B cell (primary cell): ENCODE data around the gene UMODL1. TPM values are rescaled to one million over a fixed set of nuclear protein-coding genes. Genes with fewer than 3 reads are reported as not detected.

Experiments used
- ATAC-seq: fragments of 200-7000 bp; cut with Tn5 transposase; one replicate; pipeline ENCODE4 v1.10.0; 2021; ENCODE audit warnings: low read depth, mild to moderate bottlenecking, moderate number of reproducible peaks, moderate library complexity
- CTCF ChIA-PET: fragments of 350-600 bp; sonication (Branson Sonifier 250); formaldehyde crosslinking; loops from one replicate; lab custom pipeline; 2021; ENCODE audit warnings: antibody characterized with exemption, inconsistent platforms; lab: Charles Lee
- POLR2A ChIA-PET: fragments of 350-600 bp; sonication (Branson Sonifier 250); formaldehyde crosslinking; loops from one replicate; lab custom pipeline; 2021; ENCODE audit warnings: antibody characterized with exemption; lab: Charles Lee
- DNase-seq: peaks from one replicate; pipeline ENCODE4 v3.0.0; 2013
- H2AFZ ChIP-seq: 2 replicates; pipeline ENCODE4 v1.6.1; 2012; ENCODE audit warnings: mild to moderate bottlenecking, low read depth, low read length; ENCODE audit not compliant: insufficient read depth, poor library complexity, severe bottlenecking
- H3K27ac ChIP-seq, 2 donors: 1 replicate in 1 of 2; 2 replicates in 1 of 2; pipeline ENCODE4 v1.5.1; 2012 to 2013; ENCODE audit warnings: low read length in 2 of 2, mild to moderate bottlenecking in 2 of 2, moderate library complexity in 1 of 2
- H3K27me3 ChIP-seq, 4 experiments: fragments of 200-600 bp in 1 of 4; sonication (generic) in 1 of 4; replicated peaks in 1 of 4; 1 replicate in 2 of 4; 2 replicates in 2 of 4; pipeline versions ENCODE4 v1.6.1 to v1.7.0; 2013 to 2016; ENCODE audit warnings: low read length in 3 of 4, mild to moderate bottlenecking in 2 of 4, mixed read lengths in 1 of 4, moderate library complexity in 1 of 4; ENCODE audit not compliant: insufficient read depth in 4 of 4, control insufficient read depth in 3 of 4; ENCODE audit errors: control extremely low read depth in 1 of 4
- H3K36me3 ChIP-seq, 2 experiments: replicated peaks in 1 of 2; 1 replicate in 1 of 2; 2 replicates in 1 of 2; pipeline versions ENCODE4 v1.6.1 to v1.7.1; 2013; ENCODE audit warnings: low read length in 1 of 2; ENCODE audit not compliant: insufficient read depth in 2 of 2, control insufficient read depth in 1 of 2; ENCODE audit errors: control extremely low read depth in 1 of 2, extremely low read depth in 1 of 2
- H3K4me1 ChIP-seq, 2 donors: fragments of 200-600 bp in 1 of 2; sonication (generic) in 1 of 2; 1 replicate in 1 of 2; 2 replicates in 1 of 2; pipeline versions ENCODE4 v1.5.1 to v1.6.1; 2013 to 2017; ENCODE audit warnings: low read length in 2 of 2; ENCODE audit not compliant: control insufficient read depth in 2 of 2, insufficient read depth in 2 of 2
- H3K4me2 ChIP-seq: replicated peaks from 2 replicates; pipeline ENCODE3; 2012; ENCODE audit warnings: mild to moderate bottlenecking, low read depth, low read length; ENCODE audit not compliant: poor library complexity, severe bottlenecking
- H3K4me3 ChIP-seq, 5 experiments: fragments of 200-600 bp in 1 of 5; sonication (generic) in 1 of 5; 1 replicate in 3 of 5; 2 replicates in 2 of 5; pipeline versions ENCODE4 v1.5.1 to v1.7.0; 2011 to 2016; ENCODE audit warnings: low read length in 4 of 5, mild to moderate bottlenecking in 4 of 5, low read depth in 2 of 5, control low read depth in 1 of 5, moderate library complexity in 1 of 5; ENCODE audit not compliant: insufficient read depth in 1 of 5; ENCODE audit errors: control extremely low read depth in 1 of 5, extremely low read depth in 1 of 5
- H3K79me2 ChIP-seq: fragments of 200-600 bp; sonication (generic); one replicate; pipeline ENCODE4 v1.6.0; 2016; ENCODE audit warnings: low read length; ENCODE audit not compliant: control insufficient read depth, insufficient read depth
- H3K9ac ChIP-seq: fragments of 200-600 bp; sonication (generic); 2 replicates; pipeline ENCODE4 v1.6.1; 2017; ENCODE audit warnings: mild to moderate bottlenecking, low read length, moderate library complexity
- H3K9me3 ChIP-seq, 3 donors: one replicate each; pipeline versions ENCODE4 v1.6.1 to v1.7.1; 2013; ENCODE audit warnings: low read length in 2 of 3; ENCODE audit not compliant: control insufficient read depth in 2 of 3, insufficient read depth in 1 of 3; ENCODE audit errors: control extremely low read depth in 1 of 3
- H4K20me1 ChIP-seq: 2 replicates; pipeline ENCODE4 v1.6.0; 2012; ENCODE audit warnings: mild to moderate bottlenecking, low read length; ENCODE audit not compliant: insufficient read depth, control insufficient read depth, poor library complexity, severe bottlenecking
- H3K27ac Mint-ChIP-seq: one replicate; pipeline ENCODE4 v1.8.0; 2021; ENCODE audit warnings: mixed read lengths
- H3K27me3 Mint-ChIP-seq: one replicate; pipeline ENCODE4 v1.8.0; 2021; ENCODE audit warnings: mixed read lengths
- H3K4me1 Mint-ChIP-seq: one replicate; pipeline ENCODE4 v1.8.0; 2021; ENCODE audit warnings: mixed read lengths
- H3K4me3 Mint-ChIP-seq: one replicate; pipeline ENCODE4 v1.8.0; 2021; ENCODE audit warnings: mixed read lengths
- H3K9me3 Mint-ChIP-seq: one replicate; pipeline ENCODE4 v1.8.0; 2022; ENCODE audit warnings: mixed read lengths; ENCODE audit not compliant: insufficient read depth
- EZH2 ChIP-seq: IDR thresholded peaks from 2 replicates; pipeline ENCODE4 v1.6.1; 2012; ENCODE audit warnings: borderline replicate concordance, low read depth, mild to moderate bottlenecking, moderate library complexity, low read length; ENCODE audit not compliant: insufficient read depth, poor library complexity, severe bottlenecking
- WGBS: methylation state at CpG from one replicate; pipeline ENCODE4 v1.1.5; 2013; ENCODE audit warnings: missing lambda C conversion rate; ENCODE audit not compliant: insufficient coverage; 5-methylcytosine and 5-hydroxymethylcytosine counted together
- intact Hi-C: fragments of 100-400 bp; cut with micrococcal nuclease; formaldehyde crosslinking; loops from one replicate; pipeline ENCODE4 v1.10.0; 2022
- polyA plus RNA-seq: library from polyadenylated mRNA; depleted of rRNA; stranded (reverse); fragments of >200 nt; gene quantifications from 2 replicates; pipeline ENCODE4 v1.2.3, GENCODE V29; 2012
- total RNA-seq, 2 donors: library from RNA; stranded (reverse); fragments of 120-200 nt in 1 of 2; gene quantifications; 1 replicate in 1 of 2; 2 replicates in 1 of 2; pipeline versions ENCODE4 v1.2.3 to v1.2.4, GENCODE V29; 2013 to 2022
- TF ChIP-seq, protein P1 (sequence below): fragments of 200-600 bp; IDR thresholded peaks from one replicate; pipeline ENCODE4 v1.8.0; 2022; ENCODE audit warnings: antibody characterized with exemption, mild to moderate bottlenecking

UMODL1 gene
- total and polyA plus RNA-seq, 2 donors (not counting 1 experiment from before 2014, with no cell fraction given), result 0.10 to 0.49 TPM

DNA sequence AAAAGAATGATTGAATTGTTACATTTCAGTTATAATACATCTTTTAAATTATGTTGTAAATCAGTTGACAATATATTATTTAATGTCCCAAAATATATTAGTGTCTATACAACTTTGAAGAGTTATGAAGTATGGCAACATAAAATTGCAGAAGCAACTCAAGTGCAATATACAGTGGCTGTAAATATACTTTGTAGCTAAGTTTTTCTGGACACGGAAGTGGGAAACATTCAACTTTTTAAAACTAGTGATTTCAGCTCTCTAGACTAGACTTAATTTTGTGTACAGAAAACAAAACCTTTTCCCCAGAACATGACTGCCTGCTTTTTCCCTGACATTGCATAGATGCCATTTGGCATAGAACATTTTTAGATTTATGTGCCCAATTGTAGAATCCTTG lies 118.3 kb downstream of the UMODL1 start:
- peaks cover 35 to 50% of the 10 kb centered on the region in 2 donors for H3K4me1 ChIP-seq
- H3K27ac ChIP-seq, result no peak overlapping the region
- WGBS, result 50% methylated on average over 1 of the region's 1 CpG
- intact Hi-C loops, result no loop called here
- no peak for DNase-seq
- no peaks in the 10 kb centered on the region for H3K36me3 ChIP-seq
- H2AFZ ChIP-seq, result no peak overlapping the region
- Mint-ChIP-seq H3K4me3 (no peak overlapping the region), H3K4me1 (peaks cover 50% of the 10 kb centered on the region), H3K27me3 (no peaks in the 10 kb centered on the region), H3K27ac (no peak overlapping the region), H3K9me3 (no peaks in the 10 kb centered on the region)
- no peaks in the 10 kb centered on the region for H3K79me2 ChIP-seq
- H4K20me1 ChIP-seq, result no peaks in the 10 kb centered on the region
- no peak overlapping the region for H3K4me2 ChIP-seq
- H3K27me3 ChIP-seq, result no peaks in the 10 kb centered on the region
- no peak overlapping the region for H3K9ac ChIP-seq
- POLR2A ChIA-PET, result no interaction called here
- H3K4me3 ChIP-seq, result no peak overlapping the region
- TF ChIP-seq, protein P1, sequence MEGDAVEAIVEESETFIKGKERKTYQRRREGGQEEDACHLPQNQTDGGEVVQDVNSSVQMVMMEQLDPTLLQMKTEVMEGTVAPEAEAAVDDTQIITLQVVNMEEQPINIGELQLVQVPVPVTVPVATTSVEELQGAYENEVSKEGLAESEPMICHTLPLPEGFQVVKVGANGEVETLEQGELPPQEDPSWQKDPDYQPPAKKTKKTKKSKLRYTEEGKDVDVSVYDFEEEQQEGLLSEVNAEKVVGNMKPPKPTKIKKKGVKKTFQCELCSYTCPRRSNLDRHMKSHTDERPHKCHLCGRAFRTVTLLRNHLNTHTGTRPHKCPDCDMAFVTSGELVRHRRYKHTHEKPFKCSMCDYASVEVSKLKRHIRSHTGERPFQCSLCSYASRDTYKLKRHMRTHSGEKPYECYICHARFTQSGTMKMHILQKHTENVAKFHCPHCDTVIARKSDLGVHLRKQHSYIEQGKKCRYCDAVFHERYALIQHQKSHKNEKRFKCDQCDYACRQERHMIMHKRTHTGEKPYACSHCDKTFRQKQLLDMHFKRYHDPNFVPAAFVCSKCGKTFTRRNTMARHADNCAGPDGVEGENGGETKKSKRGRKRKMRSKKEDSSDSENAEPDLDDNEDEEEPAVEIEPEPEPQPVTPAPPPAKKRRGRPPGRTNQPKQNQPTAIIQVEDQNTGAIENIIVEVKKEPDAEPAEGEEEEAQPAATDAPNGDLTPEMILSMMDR, result no peak
- no peak for TF ChIP-seq EZH2
- CTCF ChIA-PET, result interaction anchor here (1.4 to 2.6 kb wide), 5 partner anchors 11 to 44 kb away, joined by 4 to 6 read pairs (median 5); no protein-coding TSS in a partner anchor
- H3K9me3 ChIP-seq, result peaks cover 0 to 5% (median 0%) of the 10 kb centered on the region in 3 donors
- no peak for ATAC-seq

DNA sequence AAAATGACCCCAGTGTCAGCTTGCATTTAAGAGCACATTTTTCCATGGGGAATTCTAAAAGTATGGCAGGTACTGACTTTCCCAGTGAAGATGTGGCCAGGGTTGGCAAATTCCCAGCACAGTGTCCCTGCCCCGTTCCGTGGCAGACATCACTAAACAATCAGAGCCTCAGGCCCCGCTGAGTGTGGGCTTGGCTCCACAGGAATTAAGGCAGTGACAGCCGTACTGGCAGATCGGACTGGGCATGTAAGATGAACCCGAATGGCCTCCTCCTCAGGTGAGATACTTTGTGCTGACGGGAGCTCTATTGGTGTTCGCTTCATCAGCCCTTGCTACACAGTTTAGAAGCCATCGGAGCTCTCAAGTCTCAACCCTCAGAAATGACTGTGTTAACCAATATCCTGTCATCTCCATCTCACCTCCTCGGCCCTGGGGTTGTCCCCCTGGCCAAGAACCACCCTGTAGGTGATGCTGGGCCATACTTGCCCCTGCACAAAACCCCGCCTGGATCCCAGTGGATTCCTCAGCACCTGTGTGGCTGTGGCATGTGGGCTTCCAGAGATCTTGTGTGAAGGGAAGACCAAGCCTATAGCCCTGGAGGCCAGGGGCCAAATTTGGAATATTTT lies 118.9 kb downstream of the UMODL1 start:
- no peak overlapping the region for H3K4me2 ChIP-seq
- Mint-ChIP-seq H3K4me1 (peaks cover 50% of the 10 kb centered on the region), H3K27ac (no peak overlapping the region), H3K27me3 (no peaks in the 10 kb centered on the region), H3K9me3 (no peaks in the 10 kb centered on the region), H3K4me3 (no peak overlapping the region)
- H3K36me3 ChIP-seq, result no peaks in the 10 kb centered on the region
- intact Hi-C loops, result no loop called here
- 95% methylated on average over 10 of the region's 11 CpGs for WGBS
- TF ChIP-seq EZH2, result no peak
- TF ChIP-seq, protein P1, result no peak
- no peak overlapping the region for H3K27ac ChIP-seq
- no peaks in the 10 kb centered on the region for H3K79me2 ChIP-seq
- no peak for DNase-seq
- ATAC-seq, result no peak
- no peak overlapping the region for H2AFZ ChIP-seq
- ChIA-PET POLR2A (no interaction called here), CTCF (interaction anchor here (1.0 to 2.6 kb wide), 5 partner anchors 25 to 46 kb away, joined by 3 to 7 read pairs (median 5); no protein-coding TSS in a partner anchor)
- H3K9ac ChIP-seq, result no peak overlapping the region
- peaks cover 0 to 5% (median 0%) of the 10 kb centered on the region in 3 donors for H3K9me3 ChIP-seq
- no peaks in the 10 kb centered on the region for H3K27me3 ChIP-seq
- no peaks in the 10 kb centered on the region for H4K20me1 ChIP-seq
- no peak overlapping the region for H3K4me3 ChIP-seq
- H3K4me1 ChIP-seq, result peaks cover 35 to 51% of the 10 kb centered on the region in 2 donors
